HCT116 (cell line): ENCODE results near the gene RPTOR. TPM values are rescaled to one million over a fixed set of nuclear protein-coding genes. Genes with fewer than 3 reads are reported as not detected.

ENCODE experiments used
- ATAC-seq: fragments of 200-7000 bp; cut with Tn5 transposase; 2 replicates; pipeline ENCODE4 v1.9.1; 2020; ENCODE audit warnings: mild to moderate bottlenecking, moderate library complexity
- BruUV-seq: library from RNA; stranded (reverse); fragments of 400-500 nt; replicated peaks from 2 replicates; lab custom pipeline; 2021; lab: Mats Ljungman, UMichigan
- CTCF ChIA-PET: fragments of 300-600 bp; sonication (Branson Sonifier 250); formaldehyde crosslinking; loops from one replicate; lab custom pipeline; 2021; ENCODE audit warnings: antibody characterized with exemption; lab: Charles Lee
- POLR2A ChIA-PET: fragments of 300-600, 350-600 bp; sonication (Branson Sonifier 250); formaldehyde crosslinking; loops from one replicate; lab custom pipeline; 2021; ENCODE audit warnings: antibody characterized with exemption; lab: Charles Lee
- RAD21 ChIA-PET, 2 experiments: fragments of 300-600 bp; sonication (Branson Sonifier 250); formaldehyde crosslinking; loops; one replicate each; lab custom pipeline; 2023; ENCODE audit warnings: low total read pairs in 2 of 2; ENCODE audit not compliant: uncharacterized antibody in 2 of 2, unreplicated experiment in 2 of 2, low non-redundant PET in 1 of 2; lab: Charles Lee
- DNase-seq: peaks from one replicate; pipeline ENCODE4 v3.0.0-alpha.2; 2010; ENCODE audit warnings: low read depth, low spot score
- H2AFZ ChIP-seq: fragments of 200-600 bp; shearing (Covaris generic), sonication (generic); 2 replicates; pipeline ENCODE4 v1.6.1; 2017; ENCODE audit warnings: low read depth, mixed run types, mixed read lengths, antibody characterized with exemption, low read length; ENCODE audit not compliant: poor library complexity, severe bottlenecking
- H3K27ac ChIP-seq: 2 replicates; pipeline ENCODE4 v1.5.1; 2012; ENCODE audit warnings: low read depth, low read length
- H3K27me3 ChIP-seq: fragments of 200-600 bp; sonication (generic); 2 replicates; pipeline ENCODE4 v1.6.1; 2016; ENCODE audit warnings: mixed run types, low read length, mixed read lengths; ENCODE audit not compliant: insufficient read depth
- H3K36me3 ChIP-seq, 2 experiments: fragments of 200-500 bp in 1 of 2; fragments of 200-600 bp in 1 of 2; sonication (Bioruptor generic) in 1 of 2; sonication (generic) in 1 of 2; 2 replicates each; pipeline versions ENCODE4 v1.5.1 to v1.6.1; 2014 to 2016; ENCODE audit warnings: low read length in 2 of 2, inconsistent platforms in 1 of 2, mixed read lengths in 1 of 2, mixed run types in 1 of 2; ENCODE audit not compliant: insufficient read depth in 2 of 2, control insufficient read depth in 1 of 2
- H3K4me1 ChIP-seq, 2 experiments: fragments of 200-600 bp in 1 of 2; sonication (generic) in 1 of 2; 2 replicates each; pipeline versions ENCODE4 v1.5.1 to v1.6.1; 2012 to 2017; ENCODE audit warnings: low read length in 2 of 2, inconsistent platforms in 1 of 2, mild to moderate bottlenecking in 1 of 2, mixed read lengths in 1 of 2, mixed run types in 1 of 2, moderate library complexity in 1 of 2; ENCODE audit not compliant: insufficient read depth in 2 of 2, control insufficient read depth in 1 of 2
- H3K4me2 ChIP-seq: fragments of 200-600 bp; sonication (generic); 2 replicates; pipeline ENCODE4 v1.6.1; 2017; ENCODE audit warnings: mixed run types, low read length, mixed read lengths
- H3K4me3 ChIP-seq, 2 experiments: fragments of 200-600 bp in 1 of 2; sonication (generic) in 1 of 2; replicated peaks in 1 of 2; 2 replicates each; pipeline ENCODE4 v1.5.1; 2011 to 2016; ENCODE audit warnings: low read length in 2 of 2, control low read depth in 1 of 2, low read depth in 1 of 2, mild to moderate bottlenecking in 1 of 2, mixed read lengths in 1 of 2, mixed run types in 1 of 2
- H3K79me2 ChIP-seq: fragments of 200-600 bp; sonication (generic); 2 replicates; pipeline ENCODE4 v1.6.1; 2017; ENCODE audit warnings: mild to moderate bottlenecking, mixed run types, low read length, moderate library complexity, mixed read lengths; ENCODE audit not compliant: insufficient read depth
- H3K9ac ChIP-seq: fragments of 200-600 bp; sonication (generic); 2 replicates; pipeline ENCODE4 v1.6.1; 2016; ENCODE audit warnings: low read length, mixed read lengths
- H3K9me2 ChIP-seq: fragments of 200-600 bp; sonication (generic), shearing (Covaris generic); 2 replicates; pipeline ENCODE4 v1.6.1; 2017; ENCODE audit warnings: mixed run types, mild to moderate bottlenecking, moderate library complexity; ENCODE audit not compliant: insufficient read depth
- H3K9me3 ChIP-seq, 2 experiments: fragments of 200-500 bp in 1 of 2; fragments of 200-600 bp in 1 of 2; sonication (Bioruptor generic) in 1 of 2; sonication (generic) in 1 of 2; 2 replicates each; pipeline ENCODE4 v1.6.1; 2014 to 2017; ENCODE audit warnings: low read length in 2 of 2, mixed read lengths in 2 of 2, inconsistent platforms in 1 of 2, low read depth in 1 of 2, mild to moderate bottlenecking in 1 of 2, mixed run types in 1 of 2, moderate library complexity in 1 of 2; ENCODE audit not compliant: control insufficient read depth in 1 of 2, insufficient read depth in 1 of 2
- H4K20me1 ChIP-seq: fragments of 200-600 bp; sonication (generic), shearing (Covaris generic); 2 replicates; pipeline ENCODE4 v1.6.1; 2017; ENCODE audit warnings: mixed run types, mild to moderate bottlenecking, moderate library complexity; ENCODE audit not compliant: insufficient read depth
- CBX3 ChIP-seq: IDR thresholded peaks from 2 replicates; pipeline ENCODE4 v1.6.1; 2012; ENCODE audit warnings: low read depth
- CEBPB ChIP-seq: IDR thresholded peaks from 2 replicates; pipeline ENCODE4 v1.6.1; 2012; ENCODE audit warnings: low read depth
- EGR1 ChIP-seq: IDR thresholded peaks from 2 replicates; pipeline ENCODE4 v1.6.1; 2012; ENCODE audit warnings: low read depth
- ELF1 ChIP-seq: IDR thresholded peaks from 2 replicates; pipeline ENCODE4 v1.6.1; 2012; ENCODE audit warnings: low read depth, borderline replicate concordance
- EZH2 ChIP-seq: fragments of 200-600 bp; sonication (generic); IDR thresholded peaks from 2 replicates; pipeline ENCODE4 v1.6.1; 2017; ENCODE audit warnings: antibody characterized with exemption, mixed run types
- EZH2phosphoT487 ChIP-seq: fragments of 200-600 bp; IDR thresholded peaks from 2 replicates; pipeline ENCODE4 v1.6.1; 2018; ENCODE audit warnings: antibody characterized with exemption, borderline replicate concordance
- FOSL1 ChIP-seq: IDR thresholded peaks from 2 replicates; pipeline ENCODE4 v1.6.1; 2012; ENCODE audit warnings: low read depth
- JUND ChIP-seq: IDR thresholded peaks from 2 replicates; pipeline ENCODE4 v1.6.1; 2012
- POLR2A ChIP-seq: IDR thresholded peaks from 2 replicates; pipeline ENCODE4 v1.7.0; 2011; ENCODE audit warnings: borderline replicate concordance; ENCODE audit not compliant: insufficient read depth, insufficient read length; ENCODE audit errors: extremely low read depth
- POLR2AphosphoS5 ChIP-seq: IDR thresholded peaks from 2 replicates; pipeline ENCODE4 v1.6.1; 2011; ENCODE audit warnings: mild to moderate bottlenecking, low read depth, low read length, moderate library complexity
- SP1 ChIP-seq: IDR thresholded peaks from 2 replicates; pipeline ENCODE4 v1.6.1; 2012; ENCODE audit warnings: low read depth
- SRF ChIP-seq: IDR thresholded peaks from 2 replicates; pipeline ENCODE4 v1.6.1; 2012; ENCODE audit warnings: low read depth
- YY1 ChIP-seq: IDR thresholded peaks from 2 replicates; pipeline ENCODE4 v1.6.1; 2011; ENCODE audit warnings: low read length, low read depth, moderate library complexity, mild to moderate bottlenecking; ENCODE audit not compliant: insufficient replicate concordance; ENCODE audit errors: extremely low read depth
- ZNF274 ChIP-seq: fragments of 200-500 bp; sonication (Bioruptor generic); IDR thresholded peaks from 2 replicates; pipeline ENCODE4 v1.6.1; 2014; ENCODE audit warnings: mild to moderate bottlenecking, low read depth, low read length, inconsistent platforms
- intact Hi-C: fragments of 100-400 bp; cut with micrococcal nuclease; formaldehyde crosslinking; loops from 2 replicates; pipeline ENCODE4 v1.10.0; 2022
- total RNA-seq: library from RNA; stranded (reverse); gene quantifications from one replicate; pipeline ENCODE4 v1.2.1, GENCODE V29; 2021; ENCODE audit not compliant: unreplicated experiment
- TF ChIP-seq, protein P1 (sequence below): IDR thresholded peaks from 2 replicates; pipeline ENCODE4 v1.6.1; 2012; ENCODE audit warnings: low read depth
- TF ChIP-seq, protein P2 (sequence below): IDR thresholded peaks from 2 replicates; pipeline ENCODE4 v1.6.1; 2011; ENCODE audit warnings: mild to moderate bottlenecking, low read length, moderate library complexity; ENCODE audit not compliant: insufficient replicate concordance; ENCODE audit errors: extremely low read depth
- TF ChIP-seq, protein P3 (sequence below), 3 experiments: fragments of 200-600 bp in 1 of 3; sonication (generic) in 1 of 3; IDR thresholded peaks in 2 of 3; conservative IDR thresholded peaks in 1 of 3; 2 replicates each; pipeline ENCODE4 v1.5.1; 2012 to 2017; ENCODE audit warnings: low read depth in 2 of 3, low read length in 2 of 3, antibody characterized with exemption in 1 of 3, borderline replicate concordance in 1 of 3, control low read depth in 1 of 3, mild to moderate bottlenecking in 1 of 3, mixed read lengths in 1 of 3, mixed run types in 1 of 3, moderate library complexity in 1 of 3; ENCODE audit not compliant: insufficient read depth in 1 of 3

RPTOR gene
- total RNA-seq, 1 experiment from 2014 or later: 69.5 TPM

DNA sequence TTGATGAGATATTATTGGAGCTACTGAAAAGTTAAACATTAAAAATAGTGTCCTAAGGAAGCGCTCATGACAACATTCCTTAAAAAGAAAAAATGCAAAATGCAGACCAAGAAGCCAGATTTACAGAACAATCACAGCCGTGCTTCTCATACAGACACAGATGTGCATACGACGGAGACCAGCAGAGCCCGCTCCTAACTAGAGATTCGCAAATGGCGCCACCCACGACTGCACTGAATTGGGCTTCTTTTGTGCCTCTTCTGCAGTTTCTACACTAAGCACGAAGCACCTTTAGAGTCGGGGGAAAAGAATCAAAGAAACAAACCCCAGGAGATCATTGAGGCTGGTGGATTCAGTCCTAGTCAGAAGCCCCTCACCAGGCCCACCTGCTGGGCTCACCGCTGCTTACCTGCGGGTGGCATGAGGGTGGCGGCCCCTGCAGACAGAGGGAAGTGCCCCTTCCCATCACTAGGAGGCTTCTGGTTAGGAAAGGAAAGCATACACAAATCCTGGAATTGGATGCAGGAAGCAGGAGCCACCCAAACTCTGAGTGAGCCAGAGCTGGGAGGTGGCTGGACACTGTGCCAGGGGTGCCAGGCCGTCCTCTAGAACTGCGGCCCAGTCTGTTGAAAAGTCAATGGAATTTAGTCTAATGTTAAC, 382.1 kb downstream of the RPTOR start (continued):
- TF ChIP-seq YY1 (no peak), EZH2 (no peak)

DNA sequence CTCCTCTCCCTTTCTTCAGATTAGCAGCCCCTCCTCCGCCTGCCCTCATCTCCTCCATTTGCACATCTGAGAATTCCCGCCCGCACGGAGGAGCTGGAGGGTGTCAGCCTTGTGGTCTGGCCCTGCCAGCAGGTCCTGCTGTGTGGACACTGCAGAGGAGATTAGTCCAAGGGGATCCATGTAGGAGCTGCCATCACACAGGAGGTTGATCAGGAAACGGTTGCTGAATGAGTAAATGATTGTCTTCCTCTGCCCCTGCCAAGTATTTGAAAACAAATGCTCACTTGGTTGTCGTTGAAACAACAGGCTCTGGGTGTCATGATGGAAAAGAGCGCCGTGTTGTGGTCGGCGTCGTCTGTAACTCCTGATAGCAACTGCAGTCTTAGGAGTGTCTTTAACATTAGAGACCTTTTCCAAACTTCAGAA, 383.2 kb downstream of the RPTOR start:
- H3K9me3 ChIP-seq: no peaks in the 10 kb centered on the region
- no peak overlapping the region for H3K27ac ChIP-seq
- intact Hi-C loops: no loop called here
- no peaks in the 10 kb centered on the region for H3K79me2 ChIP-seq
- no peak overlapping the region for H3K9ac ChIP-seq
- POLR2A ChIA-PET: no interaction called here
- ATAC-seq (no peak), DNase-seq (no peak)
- no peak overlapping the region for H3K4me3 ChIP-seq
- RAD21 ChIA-PET: no interaction called here
- no peaks in the 10 kb centered on the region for H3K27me3 ChIP-seq
- H4K20me1 ChIP-seq: no peaks in the 10 kb centered on the region
- peaks cover 8% of the 10 kb centered on the region in 2 experiments; a peak in 2 of 4 replicates for H3K36me3 ChIP-seq
- no peaks in the 10 kb centered on the region for H3K9me2 ChIP-seq
- H3K4me2 ChIP-seq: no peak overlapping the region
- TF ChIP-seq, protein P1, sequence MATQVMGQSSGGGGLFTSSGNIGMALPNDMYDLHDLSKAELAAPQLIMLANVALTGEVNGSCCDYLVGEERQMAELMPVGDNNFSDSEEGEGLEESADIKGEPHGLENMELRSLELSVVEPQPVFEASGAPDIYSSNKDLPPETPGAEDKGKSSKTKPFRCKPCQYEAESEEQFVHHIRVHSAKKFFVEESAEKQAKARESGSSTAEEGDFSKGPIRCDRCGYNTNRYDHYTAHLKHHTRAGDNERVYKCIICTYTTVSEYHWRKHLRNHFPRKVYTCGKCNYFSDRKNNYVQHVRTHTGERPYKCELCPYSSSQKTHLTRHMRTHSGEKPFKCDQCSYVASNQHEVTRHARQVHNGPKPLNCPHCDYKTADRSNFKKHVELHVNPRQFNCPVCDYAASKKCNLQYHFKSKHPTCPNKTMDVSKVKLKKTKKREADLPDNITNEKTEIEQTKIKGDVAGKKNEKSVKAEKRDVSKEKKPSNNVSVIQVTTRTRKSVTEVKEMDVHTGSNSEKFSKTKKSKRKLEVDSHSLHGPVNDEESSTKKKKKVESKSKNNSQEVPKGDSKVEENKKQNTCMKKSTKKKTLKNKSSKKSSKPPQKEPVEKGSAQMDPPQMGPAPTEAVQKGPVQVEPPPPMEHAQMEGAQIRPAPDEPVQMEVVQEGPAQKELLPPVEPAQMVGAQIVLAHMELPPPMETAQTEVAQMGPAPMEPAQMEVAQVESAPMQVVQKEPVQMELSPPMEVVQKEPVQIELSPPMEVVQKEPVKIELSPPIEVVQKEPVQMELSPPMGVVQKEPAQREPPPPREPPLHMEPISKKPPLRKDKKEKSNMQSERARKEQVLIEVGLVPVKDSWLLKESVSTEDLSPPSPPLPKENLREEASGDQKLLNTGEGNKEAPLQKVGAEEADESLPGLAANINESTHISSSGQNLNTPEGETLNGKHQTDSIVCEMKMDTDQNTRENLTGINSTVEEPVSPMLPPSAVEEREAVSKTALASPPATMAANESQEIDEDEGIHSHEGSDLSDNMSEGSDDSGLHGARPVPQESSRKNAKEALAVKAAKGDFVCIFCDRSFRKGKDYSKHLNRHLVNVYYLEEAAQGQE: no peak
- TF ChIP-seq JUND (no peak), FOSL1 (no peak), POLR2A (no peak), SRF (no peak), EGR1 (no peak), SP1 (no peak), CEBPB (no peak), EZH2phosphoT487 (no peak), EZH2 (no peak), ZNF274 (no peak), CBX3 (no peak), ELF1 (no peak), POLR2AphosphoS5 (no peak)
- TF ChIP-seq, protein P2, sequence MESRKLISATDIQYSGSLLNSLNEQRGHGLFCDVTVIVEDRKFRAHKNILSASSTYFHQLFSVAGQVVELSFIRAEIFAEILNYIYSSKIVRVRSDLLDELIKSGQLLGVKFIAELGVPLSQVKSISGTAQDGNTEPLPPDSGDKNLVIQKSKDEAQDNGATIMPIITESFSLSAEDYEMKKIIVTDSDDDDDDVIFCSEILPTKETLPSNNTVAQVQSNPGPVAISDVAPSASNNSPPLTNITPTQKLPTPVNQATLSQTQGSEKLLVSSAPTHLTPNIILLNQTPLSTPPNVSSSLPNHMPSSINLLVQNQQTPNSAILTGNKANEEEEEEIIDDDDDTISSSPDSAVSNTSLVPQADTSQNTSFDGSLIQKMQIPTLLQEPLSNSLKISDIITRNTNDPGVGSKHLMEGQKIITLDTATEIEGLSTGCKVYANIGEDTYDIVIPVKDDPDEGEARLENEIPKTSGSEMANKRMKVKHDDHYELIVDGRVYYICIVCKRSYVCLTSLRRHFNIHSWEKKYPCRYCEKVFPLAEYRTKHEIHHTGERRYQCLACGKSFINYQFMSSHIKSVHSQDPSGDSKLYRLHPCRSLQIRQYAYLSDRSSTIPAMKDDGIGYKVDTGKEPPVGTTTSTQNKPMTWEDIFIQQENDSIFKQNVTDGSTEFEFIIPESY: no peak
- TF ChIP-seq, protein P3, sequence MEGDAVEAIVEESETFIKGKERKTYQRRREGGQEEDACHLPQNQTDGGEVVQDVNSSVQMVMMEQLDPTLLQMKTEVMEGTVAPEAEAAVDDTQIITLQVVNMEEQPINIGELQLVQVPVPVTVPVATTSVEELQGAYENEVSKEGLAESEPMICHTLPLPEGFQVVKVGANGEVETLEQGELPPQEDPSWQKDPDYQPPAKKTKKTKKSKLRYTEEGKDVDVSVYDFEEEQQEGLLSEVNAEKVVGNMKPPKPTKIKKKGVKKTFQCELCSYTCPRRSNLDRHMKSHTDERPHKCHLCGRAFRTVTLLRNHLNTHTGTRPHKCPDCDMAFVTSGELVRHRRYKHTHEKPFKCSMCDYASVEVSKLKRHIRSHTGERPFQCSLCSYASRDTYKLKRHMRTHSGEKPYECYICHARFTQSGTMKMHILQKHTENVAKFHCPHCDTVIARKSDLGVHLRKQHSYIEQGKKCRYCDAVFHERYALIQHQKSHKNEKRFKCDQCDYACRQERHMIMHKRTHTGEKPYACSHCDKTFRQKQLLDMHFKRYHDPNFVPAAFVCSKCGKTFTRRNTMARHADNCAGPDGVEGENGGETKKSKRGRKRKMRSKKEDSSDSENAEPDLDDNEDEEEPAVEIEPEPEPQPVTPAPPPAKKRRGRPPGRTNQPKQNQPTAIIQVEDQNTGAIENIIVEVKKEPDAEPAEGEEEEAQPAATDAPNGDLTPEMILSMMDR (IDR thresholded peaks at IDR 0.05 in 2 of 3, conservative IDR thresholded peaks at IDR 0.05 in 1 of 3; ENCODE audit: borderline replicate concordance in 1 of 3, insufficient read depth in 1 of 3, low read depth in 2 of 3, low read length in 2 of 3): no peak
- no TSS peak for BruUV-seq
- CTCF ChIA-PET: no interaction called here
- H2AFZ ChIP-seq: no peak overlapping the region
- peaks cover 0 to 6% of the 10 kb centered on the region in 2 experiments; a peak in 2 of 4 replicates for H3K4me1 ChIP-seq
